GM12878 (cell line): ENCODE measurements around the gene SRMS. TPM values are rescaled to one million over a fixed set of nuclear protein-coding genes. Genes with fewer than 3 reads are reported as not detected.

Source experiments
- ATAC-seq: fragments of 200-7000 bp; cut with Tn5 transposase; 3 replicates; pipeline ENCODE4 v1.9.1; 2020; ENCODE audit warnings: mild to moderate bottlenecking, moderate library complexity
- BruUV-seq: library from RNA; stranded (reverse); fragments of 400-500 nt; replicated peaks from 2 replicates; lab custom pipeline; 2021; lab: Mats Ljungman, UMichigan
- CTCF ChIA-PET: fragments of 300-600 bp; sonication (Branson Sonifier 250); formaldehyde crosslinking; extraction: SDS; loops from one replicate; lab custom pipeline; 2021; ENCODE audit warnings: inconsistent platforms; lab: Yijun Ruan, JAX
- POLR2A ChIA-PET: fragments of 350-600 bp; formaldehyde crosslinking; extraction: SDS; loops from one replicate; lab custom pipeline; 2021; ENCODE audit warnings: inconsistent platforms; lab: Charles Lee
- RAD21 ChIA-PET: fragments of 300-600 bp; sonication (Branson Sonifier 250); formaldehyde crosslinking; loops from one replicate; lab custom pipeline; 2023; ENCODE audit warnings: antibody characterized with exemption; ENCODE audit not compliant: unreplicated experiment; lab: Charles Lee
- SMC1A ChIA-PET: fragments of 300-600 bp; sonication (Branson Sonifier 250); formaldehyde crosslinking; loops from one replicate; lab custom pipeline; 2023; ENCODE audit not compliant: unreplicated experiment, uncharacterized antibody; lab: Charles Lee
- DNase-seq: peaks from one replicate; pipeline ENCODE4 v3.0.0-alpha.2; 2011; ENCODE audit warnings: low read depth, low spot score
- FAIRE-seq: peaks from 3 replicates; lab custom pipeline; 2011; peaks lifted over from hg19 to GRCh38; lab: Jason Lieb, UNC
- H2AFZ ChIP-seq: 2 replicates; pipeline ENCODE4 v1.6.0; 2011; ENCODE audit warnings: low read depth, low read length, control low read depth; ENCODE audit not compliant: control insufficient read depth
- H3K27ac ChIP-seq: 2 replicates; pipeline ENCODE4 v1.5.1; 2011; ENCODE audit warnings: control low read depth; ENCODE audit not compliant: control insufficient read depth, insufficient read depth
- H3K27me3 ChIP-seq, 2 experiments: replicated peaks in 1 of 2; 2 replicates each; pipeline versions ENCODE4 v1.6.0 to v1.6.1; 2011; ENCODE audit warnings: low read length in 1 of 2; ENCODE audit not compliant: control insufficient read depth in 2 of 2, insufficient read depth in 2 of 2
- H3K36me3 ChIP-seq, 2 experiments: 2 replicates each; pipeline ENCODE4 v1.5.1; 2011; ENCODE audit warnings: low read length in 1 of 2; ENCODE audit not compliant: control insufficient read depth in 2 of 2, insufficient read depth in 2 of 2
- H3K4me1 ChIP-seq: 2 replicates; pipeline ENCODE4 v1.6.1; 2011; ENCODE audit warnings: mild to moderate bottlenecking, low read length, moderate library complexity, mixed read lengths; ENCODE audit not compliant: control insufficient read depth, insufficient read depth
- H3K4me2 ChIP-seq: 2 replicates; pipeline ENCODE4 v1.6.0; 2011; ENCODE audit warnings: control low read depth; ENCODE audit not compliant: control insufficient read depth, insufficient read depth
- H3K4me3 ChIP-seq: fragments of 200-600 bp; sonication (generic); 2 replicates; pipeline ENCODE4 v1.5.1; 2016
- H3K79me2 ChIP-seq: 2 replicates; pipeline ENCODE4 v1.6.0; 2011; ENCODE audit warnings: low read length; ENCODE audit not compliant: control insufficient read depth, insufficient read depth
- H3K9ac ChIP-seq: 2 replicates; pipeline ENCODE4 v1.8.0; 2011; ENCODE audit warnings: low read length, control low read depth, mixed read lengths; ENCODE audit not compliant: control insufficient read depth, insufficient read depth
- H3K9me3 ChIP-seq: replicated peaks from 3 replicates; pipeline ENCODE4 v1.5.1; 2011; ENCODE audit warnings: mild to moderate bottlenecking, low read length; ENCODE audit not compliant: control insufficient read depth, insufficient read depth
- H4K20me1 ChIP-seq: 2 replicates; pipeline ENCODE4 v1.6.0; 2011; ENCODE audit not compliant: control insufficient read depth, insufficient read depth
- ATF7 ChIP-seq: fragments of 450-650 bp; IDR thresholded peaks from 2 replicates; pipeline ENCODE4 v1.6.1; 2016; ENCODE audit warnings: low read depth, mild to moderate bottlenecking
- CREB1 ChIP-seq: IDR thresholded peaks from 2 replicates; pipeline ENCODE4 v1.6.1; 2012; ENCODE audit warnings: low read depth, mild to moderate bottlenecking, inconsistent platforms
- CUX1 ChIP-seq: IDR thresholded peaks from 2 replicates; pipeline ENCODE4 v1.6.1; 2012; ENCODE audit warnings: improper control_type of control experiment, low read depth, low read length; ENCODE audit not compliant: insufficient replicate concordance
- E2F8 ChIP-seq: fragments of 450-650 bp; IDR thresholded peaks from 2 replicates; pipeline ENCODE4 v1.6.1; 2018; ENCODE audit warnings: mild to moderate bottlenecking, low read depth, moderate library complexity; ENCODE audit not compliant: partially characterized antibody
- IKZF1 ChIP-seq: fragments of 450-650 bp; conservative IDR thresholded peaks from 2 replicates; pipeline ENCODE4 v1.6.1; 2017; ENCODE audit warnings: antibody characterized with exemption, mild to moderate bottlenecking
- LARP7 ChIP-seq: fragments of 450-650 bp; IDR thresholded peaks from 2 replicates; pipeline ENCODE4 v1.6.1; 2017; ENCODE audit warnings: mild to moderate bottlenecking
- MEF2B ChIP-seq: fragments of 450-650 bp; IDR thresholded peaks from 2 replicates; pipeline ENCODE4 v1.6.1; 2018; ENCODE audit warnings: mild to moderate bottlenecking, moderate library complexity; ENCODE audit not compliant: partially characterized antibody, poor library complexity, severe bottlenecking
- NR2F1 ChIP-seq: fragments of 450-650 bp; conservative IDR thresholded peaks from 2 replicates; pipeline ENCODE4 v1.6.1; 2017; ENCODE audit warnings: mild to moderate bottlenecking
- RUNX3 ChIP-seq: IDR thresholded peaks from 2 replicates; pipeline ENCODE4 v1.6.1; 2012; ENCODE audit warnings: low read length, inconsistent platforms
- TARDBP ChIP-seq: IDR thresholded peaks from 2 replicates; pipeline ENCODE4 v1.6.1; 2016; ENCODE audit warnings: borderline replicate concordance
- TCF12 ChIP-seq: IDR thresholded peaks from 2 replicates; pipeline ENCODE4 v1.6.1; 2011; ENCODE audit warnings: low read depth, mild to moderate bottlenecking, low read length
- WGBS: methylation state at CpG from one replicate; pipeline ENCODE4 v1.1.6; 2016; ENCODE audit warnings: low lambda C conversion rate; ENCODE audit not compliant: insufficient replicate concordance, insufficient coverage; ENCODE audit errors: missing lambda C conversion rate; 5-methylcytosine and 5-hydroxymethylcytosine counted together
- in situ Hi-C: fragments of 300-500 bp; cut with MboI; formaldehyde crosslinking; loops from 9 replicates; pipeline ENCODE4 v1.14.3; 2018; ENCODE audit warnings: mixed read lengths
- intact Hi-C: fragments of 100-400 bp; cut with micrococcal nuclease; formaldehyde crosslinking; loops from one replicate; pipeline ENCODE4 v1.14.2; 2022; ENCODE audit not compliant: unreplicated experiment
- polyA plus RNA-seq, 11 experiments: library from polyadenylated mRNA; depleted of rRNA in 4 of 11; unstranded in 6 of 11; stranded (reverse) in 5 of 11; fragments of >200 nt; fragmentation: Nextera tagmentation in 4 of 11; fragmentation: Illumina TruSeq in 1 of 11; extraction: Ambion mirVana in 4 of 11; extraction: Trizol in 1 of 11; gene quantifications; 1 replicate in 1 of 11; 2 replicates in 10 of 11; pipeline versions ENCODE4 v1.2.1 to v1.2.3, GENCODE V29; 2011 to 2016; ENCODE audit warnings: inconsistent platforms in 2 of 11, missing spikeins in 2 of 11, low read depth in 1 of 11
- total RNA-seq, 4 experiments: library from RNA; depleted of rRNA in 3 of 4; stranded (reverse); fragments of >200 nt in 3 of 4; fragmentation: Illumina TruSeq in 1 of 4; extraction: Trizol in 1 of 4; gene quantifications; 2 replicates each; pipeline versions ENCODE4 v1.2.1 to v1.2.3, GENCODE V29; 2013 to 2021

Gene SRMS
- total and polyA plus RNA-seq, 10 of the 15 experiments (the other 5 are each of a cell fraction or from before 2014, with no cell fraction given) = not detected

- H3K4me1 ChIP-seq = peaks cover 22% of the 10 kb centered on the region
- in situ Hi-C loops = no loop called here
- ChIA-PET RAD21 (interaction anchor here (1.2 to 2.2 kb wide), 3 partner anchors 16 to 87 kb away, joined by 4 to 17 read pairs (median 8); partner anchors contain the start of genes HELZ2 and PTK6), CTCF (interaction anchor here (0.6 to 2.7 kb wide), 6 partner anchors 8 to 24 kb away, joined by 3 to 9 read pairs (median 4); partner anchors contain the start of gene PTK6), POLR2A (interaction anchor here (1.1 to 1.7 kb wide), 3 partner anchors 16 to 20 kb away, joined by 3 to 6 read pairs (median 5); partner anchors contain the start of gene HELZ2), SMC1A (interaction anchor here (1.1 to 1.6 kb wide), 4 partner anchors 9 to 651 kb away, joined by 3 to 5 read pairs (median 4); no protein-coding TSS in a partner anchor)
- no peaks in the 10 kb centered on the region for H3K27me3 ChIP-seq
- 19% methylated on average over 37 of the region's 38 CpGs for WGBS
- FAIRE-seq (no peak), DNase-seq (no peak), ATAC-seq (peak; percentile 51)
- H2AFZ ChIP-seq = no peak overlapping the region
- H3K9ac ChIP-seq = no peak overlapping the region
- H3K27ac ChIP-seq = no peak overlapping the region
- H3K4me3 ChIP-seq = peak overlapping the region; percentile 65
- no peaks in the 10 kb centered on the region for H3K79me2 ChIP-seq
- H3K4me2 ChIP-seq = peak overlapping the region; percentile 90; the same call in 1 of the 2 replicates
- H3K9me3 ChIP-seq = no peaks in the 10 kb centered on the region
- H4K20me1 ChIP-seq = no peaks in the 10 kb centered on the region; the same call in 1 of the 2 replicates
- no peaks in the 10 kb centered on the region for H3K36me3 ChIP-seq
- no TSS peak for BruUV-seq
- intact Hi-C loops = loop anchor here (1.0 kb wide), 1 partner anchor 73 kb away; the partner anchor contains the start of gene GMEB2
- TF ChIP-seq CREB1 = 0 out of 2 replicates have a peak, but pooled peaks have one; percentile 48
- no peak for TF ChIP-seq TARDBP
- TF ChIP-seq RUNX3 = peak; percentile 25; the same call in 1 of the 2 replicates
- 0 out of 2 replicates have a peak, but pooled peaks have one; percentile 28 for TF ChIP-seq LARP7
- TF ChIP-seq NR2F1 = peak; percentile 48; the same call in 1 of the 2 replicates
- TF ChIP-seq ATF7 = peak; percentile 65
- TF ChIP-seq CUX1 = no peak
- TF ChIP-seq IKZF1 = peak; percentile 30; the same call in 1 of the 2 replicates
- peak; percentile 68; the same call in 1 of the 2 replicates for TF ChIP-seq TCF12
- TF ChIP-seq E2F8 = no peak
- TF ChIP-seq MEF2B = peak; percentile 85
Measured at GRCh38 chr20:63554361-63555278, 7.1 kb upstream of the SRMS start.
